IMR-90 (cell line): ENCODE data around the gene MED4. TPM values are rescaled to one million over a fixed set of nuclear protein-coding genes. Genes with fewer than 3 reads are reported as not detected.

Experiments used
- ATAC-seq: fragments of 200-7000 bp; cut with Tn5 transposase; 2 replicates; pipeline ENCODE4 v1.9.1; 2020; ENCODE audit warnings: low read depth, mild to moderate bottlenecking, moderate library complexity
- BruUV-seq: library from RNA; stranded (reverse); fragments of 400-500 nt; replicated peaks from 2 replicates; lab custom pipeline; 2021; lab: Mats Ljungman, UMichigan
- CTCF ChIA-PET: fragments of 300-600 bp; formaldehyde crosslinking; extraction: SDS; loops from one replicate; lab custom pipeline; 2021; ENCODE audit warnings: antibody characterized with exemption; lab: Yijun Ruan, JAX
- POLR2A ChIA-PET: fragments of 300-600 bp; sonication (Branson Sonifier 250); formaldehyde crosslinking; loops from one replicate; lab custom pipeline; 2022; ENCODE audit warnings: antibody characterized with exemption; ENCODE audit not compliant: unreplicated experiment; lab: Charles Lee
- DNase-seq: peaks from one replicate; pipeline ENCODE4 v3.0.0; 2013
- H2AFZ ChIP-seq: replicated peaks from 2 replicates; pipeline ENCODE3; 2013; ENCODE audit warnings: low read length, mild to moderate bottlenecking; ENCODE audit not compliant: poor library complexity
- H2AK5ac ChIP-seq: 2 replicates; pipeline ENCODE4 v1.6.1; 2013; ENCODE audit warnings: low read depth, low read length, inconsistent platforms
- H2AK9ac ChIP-seq: replicated peaks from 2 replicates; pipeline ENCODE3; 2013; ENCODE audit warnings: mild to moderate bottlenecking, low read depth, low read length, moderate library complexity; ENCODE audit not compliant: poor library complexity
- H2BK120ac ChIP-seq: 2 replicates; pipeline ENCODE4 v1.6.1; 2013; ENCODE audit warnings: low read depth, low read length, inconsistent platforms
- H2BK15ac ChIP-seq: 3 replicates; pipeline ENCODE4 v1.6.1; 2013; ENCODE audit warnings: low read depth, low read length, inconsistent platforms
- H2BK20ac ChIP-seq: 2 replicates; pipeline ENCODE4 v1.6.1; 2013; ENCODE audit warnings: low read depth, mild to moderate bottlenecking, inconsistent platforms, low read length, moderate library complexity
- H2BK5ac ChIP-seq: 2 replicates; pipeline ENCODE4 v1.6.1; 2013; ENCODE audit warnings: mild to moderate bottlenecking, low read depth, low read length, inconsistent platforms; ENCODE audit not compliant: poor library complexity, severe bottlenecking
- H3K14ac ChIP-seq: replicated peaks from 2 replicates; pipeline ENCODE4 v1.6.1; 2013; ENCODE audit warnings: low read depth, low read length, inconsistent platforms
- H3K18ac ChIP-seq: 2 replicates; pipeline ENCODE4 v1.6.1; 2013; ENCODE audit warnings: low read depth, low read length, control low read depth
- H3K23ac ChIP-seq: 2 replicates; pipeline ENCODE4 v1.6.1; 2013; ENCODE audit warnings: low read depth, low read length, inconsistent platforms
- H3K27ac ChIP-seq: 2 replicates; pipeline ENCODE4 v1.5.1; 2013; ENCODE audit warnings: mild to moderate bottlenecking, control low read depth, low read length; ENCODE audit not compliant: insufficient read depth
- H3K27me3 ChIP-seq: 2 replicates; pipeline ENCODE4 v1.6.1; 2013; ENCODE audit warnings: low read length; ENCODE audit not compliant: control insufficient read depth, insufficient read depth
- H3K36me3 ChIP-seq: 2 replicates; pipeline ENCODE4 v1.6.1; 2013; ENCODE audit warnings: low read length, mixed read lengths; ENCODE audit not compliant: control insufficient read depth, insufficient read depth
- H3K4ac ChIP-seq: 2 replicates; pipeline ENCODE4 v1.6.1; 2013; ENCODE audit warnings: low read depth, low read length, inconsistent platforms
- H3K4me1 ChIP-seq: 2 replicates; pipeline ENCODE4 v1.6.1; 2013; ENCODE audit warnings: low read length, mixed read lengths; ENCODE audit not compliant: control insufficient read depth, insufficient read depth
- H3K4me2 ChIP-seq: 2 replicates; pipeline ENCODE4 v1.6.1; 2013; ENCODE audit warnings: low read depth, mild to moderate bottlenecking, control low read depth, low read length, moderate library complexity
- H3K4me3 ChIP-seq: 2 replicates; pipeline ENCODE4 v1.5.1; 2013; ENCODE audit warnings: low read depth, mild to moderate bottlenecking, control low read depth, low read length, moderate library complexity; ENCODE audit not compliant: insufficient read depth
- H3K56ac ChIP-seq: 2 replicates; pipeline ENCODE4 v1.6.1; 2013; ENCODE audit warnings: low read length, inconsistent platforms; ENCODE audit not compliant: insufficient read depth; ENCODE audit errors: extremely low read depth
- H3K79me1 ChIP-seq, 2 experiments: 2 replicates each; pipeline ENCODE4 v1.6.1; 2013; ENCODE audit warnings: low read length in 2 of 2, inconsistent platforms in 1 of 2, low read depth in 1 of 2
- H3K9ac ChIP-seq: 2 replicates; pipeline ENCODE4 v1.6.1; 2013; ENCODE audit warnings: low read depth, low read length, control low read depth
- H3K9me1 ChIP-seq: 2 replicates; pipeline ENCODE4 v1.6.1; 2013; ENCODE audit warnings: low read length, inconsistent platforms; ENCODE audit not compliant: insufficient read depth
- H3K9me3 ChIP-seq: 2 replicates; pipeline ENCODE4 v1.6.1; 2013; ENCODE audit warnings: low read length; ENCODE audit not compliant: control insufficient read depth, insufficient read depth
- H4K20me1 ChIP-seq: 2 replicates; pipeline ENCODE4 v1.6.1; 2013; ENCODE audit warnings: low read length, inconsistent platforms; ENCODE audit not compliant: insufficient read depth
- H4K5ac ChIP-seq: 2 replicates; pipeline ENCODE4 v1.6.1; 2013; ENCODE audit warnings: mild to moderate bottlenecking, low read depth, low read length, control low read depth
- H4K8ac ChIP-seq, 2 experiments: 2 replicates each; pipeline ENCODE4 v1.6.1; 2013; ENCODE audit warnings: low read depth in 2 of 2, low read length in 2 of 2, control low read depth in 1 of 2, inconsistent platforms in 1 of 2
- H4K91ac ChIP-seq: 2 replicates; pipeline ENCODE4 v1.6.1; 2013; ENCODE audit warnings: low read depth, low read length, inconsistent platforms; ENCODE audit not compliant: insufficient read depth
- BHLHE40 ChIP-seq: fragments of 150-350 bp; IDR thresholded peaks from 2 replicates; pipeline ENCODE4 v1.6.1; 2016; ENCODE audit warnings: mild to moderate bottlenecking, low read depth, low read length
- CEBPB ChIP-seq: IDR thresholded peaks from 2 replicates; pipeline ENCODE4 v1.6.1; 2012; ENCODE audit warnings: low read depth, low read length, improper control_type of control experiment
- CHD1 ChIP-seq: IDR thresholded peaks from 2 replicates; pipeline ENCODE4 v1.6.1; 2012; ENCODE audit warnings: low read depth, low read length, improper control_type of control experiment
- MAFK ChIP-seq: IDR thresholded peaks from 2 replicates; pipeline ENCODE4 v1.6.1; 2012; ENCODE audit warnings: low read depth, low read length, improper control_type of control experiment
- RAD21 ChIP-seq: IDR thresholded peaks from 2 replicates; pipeline ENCODE4 v1.6.1; 2012; ENCODE audit warnings: low read length, improper control_type of control experiment
- RCOR1 ChIP-seq: IDR thresholded peaks from 2 replicates; pipeline ENCODE4 v1.6.1; 2012; ENCODE audit warnings: mild to moderate bottlenecking, low read length, improper control_type of control experiment; ENCODE audit not compliant: insufficient replicate concordance
- SMC3 ChIP-seq: fragments of 150-350 bp; IDR thresholded peaks from 2 replicates; pipeline ENCODE4 v1.6.1; 2016; ENCODE audit warnings: low read depth, mild to moderate bottlenecking, antibody characterized with exemption, low read length, moderate library complexity
- USF2 ChIP-seq: fragments of 150-350 bp; IDR thresholded peaks from 2 replicates; pipeline ENCODE4 v1.6.1; 2017; ENCODE audit warnings: mild to moderate bottlenecking, antibody characterized with exemption, low read length, low read depth
- WGBS, 2 experiments: methylation state at CpG; one replicate each; pipeline versions ENCODE4 v1.1.5 to v1.1.7; 2013; ENCODE audit warnings: missing lambda C conversion rate in 2 of 2; ENCODE audit not compliant: insufficient read length in 1 of 2; ENCODE audit errors: extremely low coverage in 2 of 2; 5-methylcytosine and 5-hydroxymethylcytosine counted together
- dilution Hi-C: fragments of 300-500 bp; cut with HindIII; formaldehyde crosslinking; loops from one replicate; pipeline ENCODE4 v1.14.3; 2018; ENCODE audit warnings: low sequenced_read_pairs; ENCODE audit not compliant: unreplicated experiment
- in situ Hi-C: fragments of 300-500 bp; cut with MboI; formaldehyde crosslinking; loops from 3 replicates; pipeline ENCODE4 v1.14.3; 2019; ENCODE audit warnings: low sequenced_read_pairs, inconsistent platforms, mixed read lengths
- intact Hi-C: fragments of 100-400 bp; cut with micrococcal nuclease; formaldehyde crosslinking; loops from 2 replicates; pipeline ENCODE4 v1.10.0; 2022
- polyA plus RNA-seq, 3 experiments: library from polyadenylated mRNA; depleted of rRNA; stranded (reverse); fragments of >200 nt; gene quantifications; 2 replicates each; pipeline ENCODE4 v1.2.3, GENCODE V29; 2012; ENCODE audit warnings: low replicate concordance in 1 of 3
- total RNA-seq: library from RNA; depleted of rRNA; stranded (reverse); fragments of >200 nt; gene quantifications from 2 replicates; pipeline ENCODE4 v1.2.3, GENCODE V29; 2012

The MED4 gene
- total and polyA plus RNA-seq, 2 of the 4 experiments (the other 2 are of a cell fraction) = 25.3 to 40.5 TPM

GRCh38 chr13:48110931-48111721 is 16.2 kb upstream of the MED4 start:
- POLR2A ChIA-PET = no interaction called here

More at GRCh38 chr13:48110931-48111721, 16.2 kb upstream of the MED4 start:
- Histone ChIP-seq H3K9ac (no peak overlapping the region), H2AK5ac (no peak overlapping the region), H3K79me1 (no peaks in the 10 kb centered on the region), H2BK15ac (no peak overlapping the region), H4K91ac (no peak overlapping the region), H3K4ac (no peak overlapping the region), H2AFZ (no peak overlapping the region), H3K23ac (no peak overlapping the region), H3K4me1 (no peaks in the 10 kb centered on the region), H2AK9ac (no peak overlapping the region), H3K27me3 (no peaks in the 10 kb centered on the region; the same call in 1 of the 2 replicates), H3K18ac (no peak overlapping the region), H3K9me3 (no peaks in the 10 kb centered on the region), H4K8ac (no peak overlapping the region), H3K14ac (no peak overlapping the region), H3K36me3 (no peaks in the 10 kb centered on the region), H2BK20ac (no peak overlapping the region), H2BK5ac (no peak overlapping the region), H3K4me3 (no peak overlapping the region), H3K9me1 (no peaks in the 10 kb centered on the region), H3K4me2 (no peak overlapping the region), H4K20me1 (no peaks in the 10 kb centered on the region), H3K27ac (no peak overlapping the region), H2BK120ac (no peak overlapping the region), H4K5ac (no peak overlapping the region), H3K56ac (no peak overlapping the region)
- ATAC-seq (no peak), DNase-seq (no peak)
- intact Hi-C loops (no loop called here), dilution Hi-C loops (no loop called here), in situ Hi-C loops (no loop called here)
- no TSS peak for BruUV-seq
- WGBS, 2 experiments = no CpG with 5 or more reads among the region's 3 CpGs
- TF ChIP-seq RCOR1 = no peak
- TF ChIP-seq CEBPB = no peak
- TF ChIP-seq BHLHE40 = no peak
- no peak for TF ChIP-seq MAFK
- no peak for TF ChIP-seq CHD1
- no peak for TF ChIP-seq RAD21
- TF ChIP-seq USF2 = no peak
- no peak for TF ChIP-seq SMC3
- CTCF ChIA-PET = no interaction called here
